Activated CD8-positive, alpha-beta memory T cell treated with anti-CD3 and anti-CD28 coated beads for 1 hour (primary cell): Measurements from ENCODE around the gene LRRC8A.
"Not testable (repeated sequence)": the region's sequence is repeated elsewhere in the genome, so short reads cannot be mapped to it uniquely, and the experiment has no call there.

ENCODE experiments used
- DNase-seq, 2 donors: peaks; one replicate each; pipeline ENCODE4 v3.0.0-alpha.2; 2020; ENCODE audit warnings: low read depth in 1 of 2; ENCODE audit errors: extremely low read depth in 1 of 2

Gene LRRC8A

GRCh38 chr9:128863647-128864046 lies 18.3 kb upstream of the LRRC8A start:
- DNase-seq: peak; percentile 63 to 85

GRCh38 chr9:128870128-128870940 lies 11.6 kb upstream of the LRRC8A start:
- no peak for DNase-seq

DNA sequence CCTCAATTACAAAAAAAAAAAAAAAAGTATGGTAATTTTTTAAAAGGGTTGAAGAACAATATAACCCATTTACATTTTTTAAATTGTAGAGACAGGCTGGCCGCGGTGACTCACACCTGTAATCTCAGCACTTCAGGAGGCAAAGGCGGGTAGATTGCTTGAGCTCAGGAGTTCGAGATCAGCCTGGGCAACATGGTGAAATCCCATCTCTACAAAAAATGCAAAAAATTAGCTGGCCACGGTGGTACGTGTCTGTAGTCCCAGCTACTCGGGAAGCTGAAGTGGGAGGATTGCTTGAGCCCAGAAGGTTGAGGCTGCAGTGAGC lies 11.0 kb upstream of the LRRC8A start:
- DNase-seq: not testable (repeated sequence)

DNA sequence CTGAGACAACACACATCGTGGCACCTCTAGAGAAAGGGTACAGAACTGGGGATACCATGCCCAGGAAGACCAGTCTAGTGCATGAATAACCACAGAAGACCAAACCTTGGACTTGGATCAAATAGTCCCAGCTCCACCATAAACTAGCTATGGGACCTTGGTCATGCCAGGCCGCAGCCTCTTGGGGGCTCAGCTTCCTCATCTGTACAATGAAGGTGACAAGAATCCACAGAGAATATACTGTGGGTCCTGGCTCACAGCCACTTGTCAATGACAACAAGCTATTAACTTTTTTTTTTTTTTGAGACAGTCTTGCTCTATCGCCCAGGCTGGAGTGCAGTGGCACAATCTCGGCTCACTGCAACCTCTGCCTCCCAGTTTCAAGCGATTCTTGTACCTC lies 4.1 kb upstream of the LRRC8A start:
- no peak for DNase-seq

- DNase-seq: no peak
Observed at GRCh38 chr9:128882677-128883603, 1.0 kb downstream of the LRRC8A start.

- no peak for DNase-seq
Observed at GRCh38 chr9:128884164-128884563, 2.2 kb downstream of the LRRC8A start.

GRCh38 chr9:128885376-128885775 lies 3.4 kb downstream of the LRRC8A start:
- DNase-seq: no peak

DNA sequence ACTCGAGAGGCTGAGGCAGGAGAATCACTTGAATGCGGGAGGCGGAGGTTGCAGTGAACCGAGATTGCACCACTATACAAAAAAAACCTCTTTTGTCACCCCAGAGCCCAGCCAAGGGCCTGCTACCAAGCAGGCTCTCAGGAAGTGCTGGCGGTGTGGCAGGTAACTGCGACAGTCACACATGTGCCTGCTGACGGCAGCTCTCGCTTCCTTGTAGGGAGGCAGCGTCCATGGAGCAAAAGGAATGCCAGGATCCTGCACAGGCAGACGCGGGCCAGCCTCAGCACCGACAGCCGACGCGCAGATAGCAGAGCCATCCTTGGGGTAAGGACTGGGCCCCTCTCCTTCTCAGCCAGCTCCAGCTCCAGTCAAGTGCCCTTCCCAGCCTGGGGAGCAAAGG lies 3.9 kb downstream of the LRRC8A start:
- DNase-seq: no peak

DNA sequence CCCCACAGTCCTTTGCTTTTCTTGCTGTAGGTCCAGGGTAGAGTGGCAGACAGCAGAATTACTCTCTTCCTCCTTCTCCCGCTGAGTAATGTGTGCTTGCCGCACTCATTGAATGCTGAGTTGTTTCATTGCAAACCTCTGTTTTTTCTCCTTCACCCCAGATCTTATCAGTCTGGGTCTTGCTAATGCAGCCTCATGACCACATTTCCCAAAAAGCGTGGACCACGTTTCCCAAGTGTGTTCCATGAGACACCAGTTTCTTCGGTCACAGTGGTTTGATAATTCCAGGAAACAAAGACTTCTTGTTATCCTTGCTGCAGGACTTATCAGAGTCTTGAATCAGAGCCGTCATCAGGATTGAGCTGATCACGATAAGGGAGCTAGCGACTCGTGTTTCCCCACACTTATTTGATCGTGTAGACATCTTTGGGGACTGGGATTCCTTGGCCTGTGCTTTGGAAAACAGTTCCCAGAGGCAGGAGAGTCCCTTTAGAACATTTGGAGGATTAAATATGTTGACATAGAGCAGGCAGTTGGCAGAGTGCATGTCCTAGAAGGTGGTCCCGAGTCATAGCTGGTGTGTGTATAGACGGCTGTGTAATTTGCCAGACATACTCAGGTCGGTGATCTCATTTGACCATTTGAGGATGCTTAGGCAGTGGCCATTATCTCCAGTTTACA lies 4.4 kb downstream of the LRRC8A start:
- DNase-seq: no peak

DNA sequence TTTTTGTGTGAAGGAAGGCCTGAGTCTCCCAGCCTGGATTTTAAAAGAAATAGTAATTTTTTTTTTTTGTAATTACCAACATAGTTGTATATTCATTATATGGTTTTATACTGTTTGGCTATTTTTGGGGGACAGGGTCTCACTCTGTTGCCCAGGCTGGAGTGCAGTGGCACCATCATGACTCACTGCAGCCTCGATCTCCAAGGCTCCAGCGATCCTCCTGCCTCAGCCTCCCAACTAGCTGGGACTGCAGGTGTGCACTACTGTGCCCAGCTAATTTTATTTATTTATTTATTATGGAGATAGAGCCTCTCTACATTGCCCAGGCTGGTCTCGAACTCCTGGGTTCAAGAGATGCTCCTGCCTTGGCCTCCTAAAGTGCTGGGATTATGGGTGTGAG lies 5.1 kb downstream of the LRRC8A start:
- DNase-seq: no peak

DNA sequence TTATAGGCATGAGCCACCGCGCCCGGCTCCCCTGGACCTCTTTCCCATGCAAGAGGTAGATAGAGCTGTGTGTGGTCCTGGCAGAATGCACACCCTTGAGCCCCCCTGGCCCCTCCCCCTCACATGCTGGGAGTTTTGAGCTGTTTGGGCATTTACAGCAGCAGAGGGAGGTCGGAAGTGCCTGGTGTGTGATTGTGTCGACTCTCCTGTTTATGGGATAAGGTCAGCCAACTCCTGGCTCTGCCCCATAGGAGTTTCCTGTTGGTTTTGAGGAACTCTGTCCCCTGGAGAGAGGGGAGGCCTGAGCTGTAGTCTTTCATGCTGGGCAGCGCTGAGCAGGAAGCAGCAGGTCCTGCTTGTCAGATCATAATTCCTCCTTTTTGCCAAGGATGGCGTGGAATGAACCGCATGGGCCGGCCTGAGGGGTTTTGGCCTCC lies 6.0 kb downstream of the LRRC8A start:
- DNase-seq: no peak

GRCh38 chr9:128891321-128892220 lies 9.6 kb downstream of the LRRC8A start:
- DNase-seq: no peak

DNA sequence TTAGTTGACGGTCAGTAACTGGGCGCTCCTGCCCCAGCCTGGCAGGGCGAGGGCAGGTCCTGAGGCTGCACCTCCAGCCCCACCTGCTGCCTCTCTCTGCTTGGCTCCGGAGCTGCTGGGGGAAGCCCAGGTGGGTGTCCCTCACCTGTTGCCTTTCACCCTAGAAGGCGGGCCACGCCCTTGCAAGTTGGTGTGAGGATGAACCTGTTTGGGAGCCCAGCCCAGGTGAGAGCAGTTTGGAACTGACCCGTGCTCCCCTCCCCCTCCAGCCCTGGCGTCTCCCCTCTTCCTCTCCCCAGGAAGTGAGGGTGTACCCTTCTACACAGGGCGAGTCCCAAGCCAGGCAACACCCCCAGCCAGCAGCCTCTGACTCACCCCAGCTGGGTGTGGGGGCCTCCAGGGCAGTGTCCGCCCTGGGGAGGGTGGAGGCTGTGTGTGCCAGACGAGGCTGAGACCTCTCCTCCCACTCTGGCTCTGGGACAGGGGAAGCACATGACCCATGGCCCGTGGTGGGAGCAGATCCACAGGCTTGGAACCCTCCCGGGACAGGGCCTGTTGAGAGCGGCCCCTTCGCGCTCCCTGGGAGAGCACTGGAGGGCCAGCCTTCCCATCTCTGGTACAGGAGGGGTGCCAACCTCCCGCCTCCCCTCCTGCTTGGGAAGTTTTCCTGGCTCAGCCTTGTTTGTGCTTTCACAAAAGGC lies 10.4 kb downstream of the LRRC8A start:
- DNase-seq: no peak

DNA sequence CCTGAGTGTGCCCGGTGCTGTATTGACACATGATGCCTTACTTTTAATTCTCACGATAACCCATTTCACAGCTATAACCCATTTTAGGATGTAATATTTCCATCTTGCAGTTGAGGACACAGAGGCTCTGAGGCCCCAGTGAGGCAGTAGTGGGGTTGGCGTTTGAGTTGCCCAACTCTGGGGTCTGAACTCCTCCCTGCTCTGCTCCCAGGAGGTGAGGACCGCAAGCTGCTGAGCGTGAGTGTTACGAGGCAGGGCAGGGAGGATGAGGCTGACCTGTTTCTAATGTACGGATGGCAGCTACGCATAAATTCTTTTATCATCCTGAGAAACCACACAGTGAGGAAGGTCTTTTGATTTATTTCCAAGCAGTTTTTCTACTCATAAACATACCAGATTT lies 11.4 kb downstream of the LRRC8A start:
- no peak for DNase-seq

DNA sequence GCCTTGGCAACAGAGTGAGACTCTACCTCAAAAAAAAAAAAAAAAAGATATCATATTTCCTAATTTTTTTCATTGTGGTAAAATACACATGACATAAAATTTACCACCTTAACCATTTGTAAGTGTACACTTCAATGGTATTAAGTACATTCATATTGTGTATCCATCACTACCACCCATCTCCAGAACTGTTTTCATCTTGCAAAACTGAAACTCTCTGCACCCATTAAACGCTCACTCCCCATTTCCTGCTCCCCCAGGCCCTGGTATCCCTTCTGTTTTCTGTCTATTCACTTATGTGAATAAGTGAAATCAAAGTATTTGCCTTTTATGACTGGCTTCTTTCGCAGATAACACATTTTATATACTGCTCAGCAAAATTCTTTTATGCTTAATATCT lies 12.8 kb downstream of the LRRC8A start:
- DNase-seq: no peak

DNA sequence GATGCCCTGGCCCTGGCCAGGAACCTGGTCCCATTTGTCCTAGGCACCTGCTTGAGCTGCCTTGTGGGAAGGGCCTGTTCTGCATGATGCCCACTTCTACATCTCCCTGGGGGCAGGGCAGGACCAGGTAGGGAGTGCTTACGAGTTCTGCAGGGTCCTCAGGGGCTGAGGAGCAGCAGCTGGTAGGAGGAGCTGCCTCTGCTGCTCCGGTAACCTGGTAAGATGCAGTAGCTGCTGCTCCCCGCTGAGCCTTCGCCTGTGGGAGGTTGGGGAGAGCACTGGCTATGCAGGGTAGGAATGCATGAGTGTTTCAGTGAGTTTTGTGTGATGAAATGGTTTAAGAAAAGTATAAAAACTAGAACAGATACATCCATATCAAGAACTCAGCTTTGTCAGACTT lies 13.6 kb downstream of the LRRC8A start:
- no peak for DNase-seq

- DNase-seq: no peak
Observed at GRCh38 chr9:128898382-128898781, 16.4 kb downstream of the LRRC8A start.

DNA sequence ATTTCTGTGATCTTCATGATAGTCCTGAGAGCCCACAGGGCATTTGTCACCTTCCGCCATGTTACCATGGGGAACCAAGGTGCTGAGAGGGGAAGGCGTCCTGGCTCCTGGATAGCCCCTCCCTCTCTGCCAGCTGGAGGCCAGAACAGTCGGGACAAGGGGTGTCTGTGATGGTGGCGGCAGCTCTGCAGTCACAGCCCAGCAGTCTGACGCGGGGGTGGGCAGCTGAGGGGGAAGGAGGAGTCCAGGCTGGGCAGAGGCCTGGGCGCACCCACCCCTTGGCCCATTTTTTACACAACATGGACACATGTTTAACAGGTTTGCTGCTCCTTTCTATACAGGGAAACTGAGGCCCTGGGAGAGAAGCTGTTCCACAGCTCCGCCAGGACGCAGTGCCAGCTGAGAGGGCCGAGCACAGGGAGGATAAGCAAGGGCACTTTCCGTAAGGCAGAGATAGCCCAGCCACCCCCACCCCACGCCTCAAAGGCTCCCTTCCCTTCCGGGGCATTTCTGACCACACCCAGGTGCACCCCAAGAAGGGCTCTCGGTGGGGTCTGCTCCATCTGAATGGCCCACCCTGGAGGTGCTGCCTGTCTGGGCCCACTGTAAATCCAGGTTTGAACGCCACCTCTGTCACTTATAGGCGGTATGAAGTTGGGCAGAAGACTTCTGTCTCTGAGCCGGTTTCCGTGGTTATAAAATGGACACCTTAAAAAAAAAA lies 17.1 kb downstream of the LRRC8A start:
- DNase-seq: no peak
